Keratinocyte (primary cell): Measurements from ENCODE around the gene FANCC.

ENCODE experiments used
- EZH2 ChIP-seq: IDR thresholded peaks from one replicate; pipeline ENCODE4 v1.6.1; 2012; ENCODE audit warnings: inconsistent platforms, mild to moderate bottlenecking, low read length, moderate library complexity
- TF ChIP-seq, protein P1 (sequence below), 3 experiments: IDR thresholded peaks in 1 of 3; conservative IDR thresholded peaks in 1 of 3; optimal IDR thresholded peaks in 1 of 3; 2 replicates in 2 of 3; 3 replicates in 1 of 3; pipeline versions ENCODE3 to v1.5.1; 2011; ENCODE audit warnings: low read length in 3 of 3, mild to moderate bottlenecking in 3 of 3, moderate library complexity in 2 of 3, control low read depth in 1 of 3, inconsistent platforms in 1 of 3; ENCODE audit not compliant: insufficient read depth in 2 of 3; ENCODE audit errors: extremely low read depth in 1 of 3

DNA sequence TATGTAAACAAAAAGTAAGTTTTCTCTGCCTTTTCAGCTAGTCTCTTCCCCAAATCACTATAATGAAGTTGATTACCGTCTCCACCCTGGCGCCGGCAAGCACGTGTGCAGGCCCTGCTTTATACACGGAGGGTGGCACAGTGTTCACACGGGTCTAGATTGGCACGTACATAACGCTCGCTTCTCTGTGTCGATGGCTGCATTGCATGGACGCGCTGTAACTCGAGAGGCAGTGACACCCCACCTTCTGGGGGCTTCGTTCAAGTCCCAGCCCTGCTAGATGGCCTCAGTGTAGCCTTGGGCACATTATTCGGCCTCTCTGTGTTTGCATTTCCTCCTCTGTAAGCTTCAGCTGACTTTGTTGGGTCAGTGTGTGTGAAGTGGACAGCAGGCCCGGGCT, 223.9 kb downstream of the FANCC start:
- TF ChIP-seq, protein P1, sequence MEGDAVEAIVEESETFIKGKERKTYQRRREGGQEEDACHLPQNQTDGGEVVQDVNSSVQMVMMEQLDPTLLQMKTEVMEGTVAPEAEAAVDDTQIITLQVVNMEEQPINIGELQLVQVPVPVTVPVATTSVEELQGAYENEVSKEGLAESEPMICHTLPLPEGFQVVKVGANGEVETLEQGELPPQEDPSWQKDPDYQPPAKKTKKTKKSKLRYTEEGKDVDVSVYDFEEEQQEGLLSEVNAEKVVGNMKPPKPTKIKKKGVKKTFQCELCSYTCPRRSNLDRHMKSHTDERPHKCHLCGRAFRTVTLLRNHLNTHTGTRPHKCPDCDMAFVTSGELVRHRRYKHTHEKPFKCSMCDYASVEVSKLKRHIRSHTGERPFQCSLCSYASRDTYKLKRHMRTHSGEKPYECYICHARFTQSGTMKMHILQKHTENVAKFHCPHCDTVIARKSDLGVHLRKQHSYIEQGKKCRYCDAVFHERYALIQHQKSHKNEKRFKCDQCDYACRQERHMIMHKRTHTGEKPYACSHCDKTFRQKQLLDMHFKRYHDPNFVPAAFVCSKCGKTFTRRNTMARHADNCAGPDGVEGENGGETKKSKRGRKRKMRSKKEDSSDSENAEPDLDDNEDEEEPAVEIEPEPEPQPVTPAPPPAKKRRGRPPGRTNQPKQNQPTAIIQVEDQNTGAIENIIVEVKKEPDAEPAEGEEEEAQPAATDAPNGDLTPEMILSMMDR (optimal IDR thresholded peaks at IDR 0.05 in 1 of 3, IDR thresholded peaks at IDR 0.05 in 1 of 3, conservative IDR thresholded peaks at IDR 0.05 in 1 of 3; ENCODE audit: extremely low read depth in 1 of 3, insufficient read depth in 2 of 3, low read length in 3 of 3), result no peak
- no peak for TF ChIP-seq EZH2
